Measurements from ENCODE around the gene BLVRA. TPM values are rescaled to one million over a fixed set of nuclear protein-coding genes. Genes with fewer than 3 reads are reported as not detected.

BLVRA gene
- polyA plus RNA-seq, 3 donors: 71.9 to 238 (median 199) TPM

DNA sequence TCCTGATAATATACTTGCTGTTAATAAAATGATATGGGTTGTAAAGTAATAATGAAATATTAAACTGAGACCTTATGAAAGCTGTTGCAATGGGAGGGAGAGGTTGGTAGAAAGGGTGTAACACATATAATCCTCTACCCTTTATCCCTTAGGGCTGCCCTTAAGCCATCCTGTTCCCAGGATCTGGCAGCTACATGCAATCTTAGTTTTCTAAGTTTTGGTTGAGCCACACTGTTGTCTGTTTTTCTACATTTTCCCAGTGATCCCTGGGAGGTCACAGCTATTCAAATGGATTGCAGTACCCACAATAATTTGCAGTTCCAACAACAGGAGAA, 35.5 kb upstream of the BLVRA start:
- H3K9ac ChIP-seq (ENCODE audit: insufficient read depth, low read length, poor library complexity, severe bottlenecking): no peak overlapping the region
- no peak overlapping the region for H2AFZ ChIP-seq (ENCODE audit: insufficient read depth, low read depth, low read length, poor library complexity, severe bottlenecking)
- DNase-seq: no peak
- H3K36me3 ChIP-seq (replicated peaks in 1 of 2; ENCODE audit: control insufficient read depth in 1 of 2, insufficient read depth in 2 of 2, low read length in 2 of 2): no peaks in the 10 kb centered on the region
- no peak overlapping the region for H3K4me3 ChIP-seq (replicated peaks in 1 of 3; ENCODE audit: low read depth in 2 of 3, low read length in 3 of 3)
- Mint-ChIP-seq H3K4me1 (peaks cover 26% of the 10 kb centered on the region), H3K27me3 (ENCODE audit: low read depth in 3 of 3) (no peaks in the 10 kb centered on the region), H3K9me3 (no peaks in the 10 kb centered on the region), H3K4me3 (no peak overlapping the region), H3K27ac (no peak overlapping the region), H3K36me3 (peaks cover 9 to 10% of the 10 kb centered on the region in 2 donors)
- no peaks in the 10 kb centered on the region for H3K9me3 ChIP-seq (replicated peaks in 1 of 2; ENCODE audit: control insufficient read depth in 1 of 2, insufficient read depth in 1 of 2, low read length in 2 of 2)
- peaks cover 96% of the 10 kb centered on the region for H3K79me2 ChIP-seq (ENCODE audit: insufficient read depth, low read length)
- TF ChIP-seq CTCF (IDR thresholded peaks at IDR 0.05): no peak
- no peak overlapping the region for H3K27ac ChIP-seq (ENCODE audit: low read depth in 1 of 2, low read length in 2 of 2)
- H3K27me3 ChIP-seq (ENCODE audit: control insufficient read depth in 2 of 2, insufficient read depth in 2 of 2, low read length in 2 of 2): no peaks in the 10 kb centered on the region
- H3K4me2 ChIP-seq (replicated peaks; ENCODE audit: extremely low read depth, low read length, poor library complexity, severe bottlenecking): no peak overlapping the region
- peaks cover 0 to 5% of the 10 kb centered on the region in 2 donors for H3K4me1 ChIP-seq (ENCODE audit: control insufficient read depth in 1 of 2, insufficient read depth in 2 of 2, low read length in 2 of 2)
- H4K20me1 ChIP-seq (ENCODE audit: insufficient read depth, low read length): peaks cover 30% of the 10 kb centered on the region
- intact Hi-C loops (cut with micrococcal nuclease): loop anchor here in 1 of 2 donors (10.0 kb wide), 2 partner anchors 72 to 112 kb away; no protein-coding TSS in a partner anchor

GRCh38 chr7:43725251-43725650, 33.2 kb upstream of the BLVRA start:
- Histone ChIP-seq H3K4me1 (ENCODE audit: control insufficient read depth in 1 of 2, insufficient read depth in 2 of 2, low read length in 2 of 2) (peaks cover 11 to 21% of the 10 kb centered on the region in 2 donors), H3K4me2 (replicated peaks; ENCODE audit: extremely low read depth, low read length, poor library complexity, severe bottlenecking) (no peak overlapping the region)
- WGBS (ENCODE audit: insufficient coverage): 100% methylated on average over 2 of the region's 3 CpGs

More at GRCh38 chr7:43725251-43725650, 33.2 kb upstream of the BLVRA start:
- TF ChIP-seq CTCF (IDR thresholded peaks at IDR 0.05): no peak
- H4K20me1 ChIP-seq (ENCODE audit: insufficient read depth, low read length): peaks cover 26% of the 10 kb centered on the region
- H3K4me1 Mint-ChIP-seq: peaks cover 37% of the 10 kb centered on the region
- H2AFZ ChIP-seq (ENCODE audit: insufficient read depth, low read depth, low read length, poor library complexity, severe bottlenecking): no peak overlapping the region
- H3K27ac ChIP-seq (ENCODE audit: low read depth in 1 of 2, low read length in 2 of 2): no peak overlapping the region
- H3K4me3 ChIP-seq (replicated peaks in 1 of 3; ENCODE audit: low read depth in 2 of 3, low read length in 3 of 3): no peak overlapping the region
- no peaks in the 10 kb centered on the region for H3K9me3 ChIP-seq (replicated peaks in 1 of 2; ENCODE audit: control insufficient read depth in 1 of 2, insufficient read depth in 1 of 2, low read length in 2 of 2)
- H3K79me2 ChIP-seq (ENCODE audit: insufficient read depth, low read length): peaks cover 87% of the 10 kb centered on the region
- peak overlapping the region in 1 of 7 donors; percentile 43 for H3K27ac Mint-ChIP-seq
- peaks cover 6 to 10% of the 10 kb centered on the region in 2 donors for H3K36me3 Mint-ChIP-seq
- no peak overlapping the region for H3K4me3 Mint-ChIP-seq
- no peak overlapping the region for H3K9ac ChIP-seq (ENCODE audit: insufficient read depth, low read length, poor library complexity, severe bottlenecking)
- H3K27me3 Mint-ChIP-seq (ENCODE audit: low read depth in 3 of 3): no peaks in the 10 kb centered on the region
- H3K9me3 Mint-ChIP-seq: no peaks in the 10 kb centered on the region
- intact Hi-C loops (cut with micrococcal nuclease): loop anchor here in 1 of 2 donors (10.0 kb wide), 2 partner anchors 70 to 110 kb away; no protein-coding TSS in a partner anchor
- H3K27me3 ChIP-seq (ENCODE audit: control insufficient read depth in 2 of 2, insufficient read depth in 2 of 2, low read length in 2 of 2): no peaks in the 10 kb centered on the region
- no peak for DNase-seq
- H3K36me3 ChIP-seq (replicated peaks in 1 of 2; ENCODE audit: control insufficient read depth in 1 of 2, insufficient read depth in 2 of 2, low read length in 2 of 2): no peaks in the 10 kb centered on the region

Data from CD14-positive monocyte (primary cell).